GM12875 (cell line): ENCODE measurements around the gene DNAJC30.

Experiments used
- H3K4me3 ChIP-seq: one replicate; pipeline ENCODE4 v1.5.1; 2011; ENCODE audit warnings: low read depth, low read length, control low read depth
- TF ChIP-seq, protein P1 (sequence below): IDR thresholded peaks from 2 replicates; pipeline ENCODE4 v1.5.1; 2011; ENCODE audit warnings: low read depth, mild to moderate bottlenecking, control low read depth, inconsistent platforms, low read length, moderate library complexity, borderline replicate concordance; ENCODE audit not compliant: insufficient read depth

Gene DNAJC30

DNA sequence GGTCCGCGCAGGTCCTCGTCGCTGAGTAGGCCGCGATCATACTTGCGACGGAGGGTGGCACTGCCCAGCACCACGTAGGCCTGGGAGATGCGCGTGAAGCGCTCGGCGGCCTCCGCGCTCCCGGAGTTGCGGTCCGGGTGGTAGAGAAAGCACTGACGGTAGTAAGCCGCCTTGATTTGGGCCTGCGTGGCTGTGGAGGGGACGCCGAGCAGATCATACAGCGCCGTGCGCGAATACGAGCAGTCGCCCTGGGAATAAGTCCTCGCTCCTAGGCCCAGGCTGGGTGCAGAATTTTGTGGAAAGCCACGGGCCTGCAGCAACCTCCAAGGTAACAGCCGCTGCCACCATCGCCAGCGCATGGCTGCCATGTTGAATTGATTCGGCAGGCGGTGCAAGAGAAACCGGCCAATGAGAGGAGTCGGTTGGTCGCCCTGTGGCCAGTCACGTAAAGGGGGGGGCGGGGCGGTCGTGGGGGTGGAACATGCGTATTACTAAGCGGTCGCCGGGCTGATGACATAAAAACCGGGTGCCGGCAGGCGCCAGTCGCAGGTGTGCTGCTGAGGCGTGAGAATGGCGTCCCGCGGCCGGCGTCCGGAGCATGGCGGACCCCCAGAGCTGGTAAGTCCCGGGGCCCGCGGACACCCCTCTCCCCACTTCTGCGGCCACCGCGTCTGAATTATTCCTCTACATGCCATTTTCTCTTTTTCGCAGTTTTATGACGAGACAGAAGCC is at the start of gene DNAJC30, which contains the start of gene BUD23:
Gene DNAJC30 (minus strand): TSS at position 398 of the 732 bp plus-strand sequence. CDS start 30 bp downstream, at position 368.
Gene BUD23 (plus strand): TSS at position 542 of the 732 bp plus-strand sequence. CDS start 29 bp downstream, at position 571.
- H3K4me3 ChIP-seq = peak within 1 kb of the TSS; percentile 96
- TF ChIP-seq, protein P1, sequence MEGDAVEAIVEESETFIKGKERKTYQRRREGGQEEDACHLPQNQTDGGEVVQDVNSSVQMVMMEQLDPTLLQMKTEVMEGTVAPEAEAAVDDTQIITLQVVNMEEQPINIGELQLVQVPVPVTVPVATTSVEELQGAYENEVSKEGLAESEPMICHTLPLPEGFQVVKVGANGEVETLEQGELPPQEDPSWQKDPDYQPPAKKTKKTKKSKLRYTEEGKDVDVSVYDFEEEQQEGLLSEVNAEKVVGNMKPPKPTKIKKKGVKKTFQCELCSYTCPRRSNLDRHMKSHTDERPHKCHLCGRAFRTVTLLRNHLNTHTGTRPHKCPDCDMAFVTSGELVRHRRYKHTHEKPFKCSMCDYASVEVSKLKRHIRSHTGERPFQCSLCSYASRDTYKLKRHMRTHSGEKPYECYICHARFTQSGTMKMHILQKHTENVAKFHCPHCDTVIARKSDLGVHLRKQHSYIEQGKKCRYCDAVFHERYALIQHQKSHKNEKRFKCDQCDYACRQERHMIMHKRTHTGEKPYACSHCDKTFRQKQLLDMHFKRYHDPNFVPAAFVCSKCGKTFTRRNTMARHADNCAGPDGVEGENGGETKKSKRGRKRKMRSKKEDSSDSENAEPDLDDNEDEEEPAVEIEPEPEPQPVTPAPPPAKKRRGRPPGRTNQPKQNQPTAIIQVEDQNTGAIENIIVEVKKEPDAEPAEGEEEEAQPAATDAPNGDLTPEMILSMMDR = no peak

DNA sequence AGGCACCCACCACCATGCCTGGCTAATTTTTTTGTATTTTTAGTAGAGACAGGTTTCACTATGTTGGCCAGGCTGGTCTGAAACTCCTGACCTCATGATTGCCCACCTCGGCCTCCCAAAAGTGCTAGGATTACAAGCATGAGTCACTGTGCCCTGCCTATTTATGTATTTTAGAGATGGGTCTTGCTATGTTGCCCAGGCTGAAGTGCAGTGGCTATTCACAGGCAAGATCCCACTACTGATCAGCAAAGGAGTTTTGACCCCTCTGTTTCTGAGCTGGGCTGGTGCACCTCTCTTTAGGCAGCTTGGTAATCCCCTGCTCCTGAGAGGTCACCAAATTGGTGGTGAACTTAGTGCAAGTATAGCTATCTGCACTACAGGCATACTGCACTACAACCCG is 49.1 kb upstream of the DNAJC30 start:
- TF ChIP-seq, protein P1 = no peak
- H3K4me3 ChIP-seq = no peak overlapping the region

DNA sequence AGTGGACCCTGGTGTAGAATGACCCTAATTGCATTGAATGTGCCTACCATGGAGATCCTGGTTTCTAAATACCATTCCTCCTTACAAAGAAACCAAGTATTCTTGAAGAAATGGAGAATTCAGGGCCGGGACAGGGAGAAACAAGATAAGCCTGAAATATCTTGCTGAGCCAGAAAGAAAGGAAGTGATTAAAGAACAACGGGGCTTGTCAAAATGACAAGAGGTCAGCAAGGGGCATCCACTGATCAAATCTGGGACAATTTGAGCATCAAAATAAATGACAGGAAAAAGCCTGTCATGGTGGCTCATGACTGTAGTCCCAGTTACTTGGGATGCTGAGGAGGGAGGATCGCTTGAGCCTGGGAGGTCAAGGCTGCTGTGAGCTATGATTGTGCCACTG is 47.2 kb upstream of the DNAJC30 start:
- TF ChIP-seq, protein P1 = no peak
- no peak overlapping the region for H3K4me3 ChIP-seq

DNA sequence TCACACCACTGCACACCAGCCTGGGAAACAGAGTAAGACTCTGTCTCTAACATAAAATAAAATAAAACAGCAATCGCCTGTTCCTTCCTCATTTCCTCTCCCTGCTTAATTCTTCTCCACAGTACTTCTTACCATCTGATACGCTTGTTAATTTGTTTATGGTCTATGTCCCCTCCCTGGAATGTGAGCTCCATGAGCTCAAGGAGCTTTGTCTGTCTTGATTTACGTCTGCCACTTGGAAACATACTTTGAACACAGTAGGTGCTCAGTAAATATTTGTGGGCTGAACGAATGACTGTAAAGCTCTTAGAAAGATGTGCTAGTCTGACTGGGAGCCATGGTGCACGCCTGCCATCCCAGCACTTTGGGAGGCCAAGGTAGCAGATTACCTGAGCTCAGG is 45.3 kb upstream of the DNAJC30 start:
- TF ChIP-seq, protein P1 = no peak
- H3K4me3 ChIP-seq = no peak overlapping the region

DNA sequence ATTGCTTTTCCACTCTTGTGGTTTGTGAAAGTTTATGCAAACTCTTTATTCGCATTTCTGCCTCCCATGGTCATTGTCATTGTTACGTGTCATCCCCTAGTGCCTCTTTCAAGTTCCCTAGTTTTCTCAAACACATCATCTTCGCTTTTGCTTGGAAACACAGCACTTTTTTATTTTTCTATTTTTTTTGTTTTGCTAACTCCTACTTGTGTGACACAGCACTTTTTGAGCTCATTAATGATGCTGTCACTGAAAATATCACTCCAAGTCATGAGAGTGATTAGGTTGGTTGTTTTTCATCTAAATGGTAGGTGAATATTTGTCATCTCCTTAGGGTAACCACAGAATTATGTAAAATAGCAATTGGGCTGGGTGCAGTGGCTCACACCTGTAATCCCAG is 44.7 kb upstream of the DNAJC30 start:
- TF ChIP-seq, protein P1 = no peak
- H3K4me3 ChIP-seq = no peak overlapping the region

DNA sequence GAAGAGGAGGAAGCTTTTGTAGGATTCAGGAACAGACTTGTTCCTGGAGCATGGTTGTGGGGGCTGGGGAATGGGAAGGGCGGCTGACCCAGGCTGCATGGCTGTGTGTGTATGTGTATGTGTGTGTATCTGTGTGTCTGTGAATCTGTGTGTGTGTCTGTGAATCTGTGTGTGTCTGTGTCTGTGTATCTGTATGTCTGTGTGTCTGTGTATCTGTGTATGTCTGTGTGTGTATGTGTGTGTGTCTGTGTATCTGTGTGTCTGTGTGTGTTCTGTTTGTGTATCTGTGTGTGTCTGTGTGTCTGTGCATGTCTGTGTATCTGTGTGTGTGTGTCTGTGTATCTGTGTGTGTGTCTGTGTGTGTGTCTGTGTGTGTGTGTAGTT is 42.8 kb upstream of the DNAJC30 start:
- TF ChIP-seq, protein P1 = no peak
- no peak overlapping the region for H3K4me3 ChIP-seq

DNA sequence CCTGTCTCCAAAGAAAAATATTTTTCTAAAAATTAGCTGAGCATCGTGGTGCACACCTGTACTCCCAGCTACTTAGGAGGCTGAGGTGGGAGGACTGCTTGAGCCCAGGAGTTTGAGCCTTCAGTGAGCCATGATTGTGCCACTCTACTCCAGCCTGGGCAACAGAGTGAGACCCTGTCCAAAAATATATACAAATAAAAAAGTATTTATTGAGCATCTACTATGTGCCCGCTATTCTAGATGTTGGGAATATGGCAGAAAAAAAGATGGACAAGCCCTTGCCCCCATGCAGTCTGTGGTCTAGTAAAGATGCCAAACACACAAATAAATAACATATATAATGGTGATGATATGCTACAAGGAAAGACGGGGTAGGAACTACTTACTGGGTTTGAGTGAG is 40.6 kb upstream of the DNAJC30 start:
- TF ChIP-seq, protein P1 = no peak

More for the DNA sequence above, 40.6 kb upstream of the DNAJC30 start:
- no peak overlapping the region for H3K4me3 ChIP-seq
